HG02884 (cell line): ENCODE results near the gene DLX4.
A peak's percentile ranks its signal among the peaks of the same experiment; 100 is the strongest.

ENCODE experiments used
- ATAC-seq: cut with Tn5 transposase; IDR thresholded peaks from one replicate; pipeline ENCODE4 v1.9.1; 2021; ENCODE audit warnings: mild to moderate bottlenecking, moderate library complexity; ENCODE audit not compliant: unreplicated experiment

Gene DLX4

GRCh38 chr17:49967621-49968404 lies 1.2 kb upstream of the DLX4 start:
- ATAC-seq, result no peak

GRCh38 chr17:49968405-49969133 lies 421 bp upstream of the DLX4 start:
- ATAC-seq, result peak; percentile 45

- ATAC-seq, result no peak
Measured at GRCh38 chr17:49969795-49970389, 902 bp downstream of the DLX4 start.

- no peak for ATAC-seq
Measured at GRCh38 chr17:49970498-49970897, 1.5 kb downstream of the DLX4 start.

GRCh38 chr17:49971199-49971847 lies 2.3 kb downstream of the DLX4 start:
- ATAC-seq, result no peak

- ATAC-seq, result no peak
Measured at GRCh38 chr17:49971848-49972485, 3.0 kb downstream of the DLX4 start.

- no peak for ATAC-seq
Measured at GRCh38 chr17:49972486-49973270, 3.7 kb downstream of the DLX4 start.

- ATAC-seq, result no peak
Measured at GRCh38 chr17:49973271-49973615, 4.3 kb downstream of the DLX4 start.

- ATAC-seq, result no peak
Measured at GRCh38 chr17:49975531-49975930, 6.5 kb downstream of the DLX4 start.

- no peak for ATAC-seq
Measured at GRCh38 chr17:49976163-49976827, 7.3 kb downstream of the DLX4 start.

- no peak for ATAC-seq
Measured at GRCh38 chr17:49976828-49977202, 7.8 kb downstream of the DLX4 start.

GRCh38 chr17:49977463-49978389 lies 8.7 kb downstream of the DLX4 start:
- ATAC-seq, result no peak

GRCh38 chr17:49978501-49978900 lies 9.5 kb downstream of the DLX4 start:
- no peak for ATAC-seq

GRCh38 chr17:49979748-49980479 lies 10.9 kb downstream of the DLX4 start:
- no peak for ATAC-seq

- no peak for ATAC-seq
Measured at GRCh38 chr17:49980703-49981197, 11.8 kb downstream of the DLX4 start.

- ATAC-seq, result no peak
Measured at GRCh38 chr17:49984283-49984682, 15.3 kb downstream of the DLX4 start.

GRCh38 chr17:49984776-49985175 lies 15.8 kb downstream of the DLX4 start:
- no peak for ATAC-seq
